Suprapubic skin (tissue), 4 donors: ENCODE data around the gene FRMD4A. TPM values are rescaled to one million over a fixed set of nuclear protein-coding genes. Genes with fewer than 3 reads are reported as not detected.
A peak's percentile ranks its signal among the peaks of the same experiment; 100 is the strongest.

Source experiments
- DNase-seq, 2 donors: peaks; one replicate each; pipeline ENCODE4 v3.0.0-alpha.2; 2019; ENCODE audit warnings: low spot score in 2 of 2
- H3K27ac ChIP-seq: fragments of 200-600 bp; sonication (generic); one replicate; pipeline ENCODE4 v1.5.1; 2019
- H3K27me3 ChIP-seq: fragments of 200-600 bp; sonication (generic); one replicate; pipeline ENCODE4 v1.5.1; 2019
- H3K36me3 ChIP-seq: fragments of 200-600 bp; sonication (generic); one replicate; pipeline ENCODE4 v1.5.1; 2019
- H3K4me1 ChIP-seq: fragments of 200-600 bp; sonication (generic); one replicate; pipeline ENCODE4 v1.5.1; 2019
- H3K4me3 ChIP-seq: fragments of 200-600 bp; sonication (generic); one replicate; pipeline ENCODE4 v1.5.1; 2019; ENCODE audit warnings: mild to moderate bottlenecking
- H3K9me3 ChIP-seq: fragments of 200-600 bp; sonication (generic); one replicate; pipeline ENCODE4 v1.5.1; 2019
- EP300 ChIP-seq: sonication (generic); formaldehyde crosslinking; IDR thresholded peaks from one replicate; pipeline ENCODE4 v1.6.1; 2017; ENCODE audit warnings: antibody characterized with exemption
- POLR2A ChIP-seq, 2 donors: fragments of 450-650 bp; IDR thresholded peaks; one replicate each; pipeline ENCODE4 v1.6.1; 2017; ENCODE audit warnings: antibody characterized with exemption in 2 of 2, mild to moderate bottlenecking in 2 of 2, moderate library complexity in 2 of 2
- POLR2AphosphoS5 ChIP-seq, 3 donors: sonication (generic); formaldehyde crosslinking; IDR thresholded peaks; one replicate each; pipeline ENCODE4 v1.6.1; 2017; ENCODE audit warnings: antibody characterized with exemption in 3 of 3
- WGBS: methylation state at CpG from one replicate; pipeline ENCODE4 v1.1.5; 2018; 5-methylcytosine and 5-hydroxymethylcytosine counted together
- total RNA-seq, 4 donors: library from RNA; depleted of rRNA; stranded (reverse); fragments of >200 nt; gene quantifications; one replicate each; pipeline ENCODE4 v1.1.0, GENCODE V29; 2016
- TF ChIP-seq, protein P1 (sequence below), 2 donors: fragments of 200-600 bp in 1 of 2; fragments of 450-650 bp in 1 of 2; sonication (generic) in 1 of 2; IDR thresholded peaks; one replicate each; pipeline ENCODE4 v1.5.1; 2016 to 2019; ENCODE audit warnings: antibody characterized with exemption in 2 of 2, mild to moderate bottlenecking in 1 of 2, moderate library complexity in 1 of 2

The FRMD4A gene
- total RNA-seq, 4 donors from 2014 or later: 27.4 to 86.3 (median 58.0) TPM

DNA sequence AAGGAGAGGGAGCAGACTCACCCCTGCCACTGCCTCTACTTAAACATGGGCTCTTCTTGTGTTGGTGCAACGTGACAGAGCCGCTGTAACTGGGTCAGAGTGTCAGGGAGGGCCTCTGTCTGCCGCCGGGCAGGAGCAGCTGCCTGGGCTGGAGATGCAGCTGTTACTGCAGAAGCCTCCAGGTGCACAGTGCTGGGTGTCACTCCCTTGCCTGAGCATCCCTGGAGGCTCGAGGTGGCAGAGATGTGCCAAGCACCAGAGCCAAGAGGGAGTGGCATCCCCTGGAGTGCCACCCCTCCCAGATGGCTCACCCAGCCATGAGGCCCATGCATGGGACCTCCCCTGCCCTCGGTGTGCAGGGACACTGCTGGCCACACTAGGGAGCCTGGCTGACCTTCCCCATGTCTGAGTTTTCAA, 598.3 kb downstream of the FRMD4A start:
- WGBS: 10% methylated on average over 2 of the region's 6 CpGs

DNA sequence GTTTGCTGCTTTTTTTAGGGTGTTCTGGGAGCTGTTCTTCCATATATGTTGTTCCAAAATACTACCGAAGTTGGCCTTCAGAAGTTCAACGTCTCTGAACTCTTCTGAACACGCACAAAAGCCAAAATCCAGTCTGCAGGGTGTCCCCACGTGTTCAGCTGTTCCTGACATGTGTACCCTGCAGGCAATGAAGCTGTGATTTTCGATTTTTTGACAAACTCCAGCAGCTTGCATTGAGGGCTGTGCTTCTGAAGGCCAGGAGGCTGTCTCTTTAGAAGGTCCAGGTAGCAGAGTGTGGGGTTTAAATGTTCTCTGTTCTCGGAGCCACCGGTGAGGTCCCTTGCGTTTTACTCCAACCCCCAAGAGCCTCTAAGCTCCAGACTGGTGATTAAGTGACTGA, 598.9 kb downstream of the FRMD4A start:
- H3K4me3 ChIP-seq: no peak overlapping the region
- no peaks in the 10 kb centered on the region for H3K9me3 ChIP-seq
- DNase-seq: no peak
- H3K36me3 ChIP-seq: peaks cover 6% of the 10 kb centered on the region
- no peaks in the 10 kb centered on the region for H3K27me3 ChIP-seq
- H3K27ac ChIP-seq: peak overlapping the region; percentile 45
- H3K4me1 ChIP-seq: peaks cover 12% of the 10 kb centered on the region
- WGBS: 59% methylated on average over 8 of the region's 8 CpGs
- no peak for TF ChIP-seq POLR2AphosphoS5 (IDR thresholded peaks at IDR 0.05)
- TF ChIP-seq, protein P1, sequence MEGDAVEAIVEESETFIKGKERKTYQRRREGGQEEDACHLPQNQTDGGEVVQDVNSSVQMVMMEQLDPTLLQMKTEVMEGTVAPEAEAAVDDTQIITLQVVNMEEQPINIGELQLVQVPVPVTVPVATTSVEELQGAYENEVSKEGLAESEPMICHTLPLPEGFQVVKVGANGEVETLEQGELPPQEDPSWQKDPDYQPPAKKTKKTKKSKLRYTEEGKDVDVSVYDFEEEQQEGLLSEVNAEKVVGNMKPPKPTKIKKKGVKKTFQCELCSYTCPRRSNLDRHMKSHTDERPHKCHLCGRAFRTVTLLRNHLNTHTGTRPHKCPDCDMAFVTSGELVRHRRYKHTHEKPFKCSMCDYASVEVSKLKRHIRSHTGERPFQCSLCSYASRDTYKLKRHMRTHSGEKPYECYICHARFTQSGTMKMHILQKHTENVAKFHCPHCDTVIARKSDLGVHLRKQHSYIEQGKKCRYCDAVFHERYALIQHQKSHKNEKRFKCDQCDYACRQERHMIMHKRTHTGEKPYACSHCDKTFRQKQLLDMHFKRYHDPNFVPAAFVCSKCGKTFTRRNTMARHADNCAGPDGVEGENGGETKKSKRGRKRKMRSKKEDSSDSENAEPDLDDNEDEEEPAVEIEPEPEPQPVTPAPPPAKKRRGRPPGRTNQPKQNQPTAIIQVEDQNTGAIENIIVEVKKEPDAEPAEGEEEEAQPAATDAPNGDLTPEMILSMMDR (IDR thresholded peaks at IDR 0.05): no peak
- no peak for TF ChIP-seq POLR2A (IDR thresholded peaks at IDR 0.05)
- no peak for TF ChIP-seq EP300

More for the DNA sequence above, 598.3 kb downstream of the FRMD4A start:
- H3K4me3 ChIP-seq: no peak overlapping the region
- H3K36me3 ChIP-seq: peaks cover 6% of the 10 kb centered on the region
- H3K9me3 ChIP-seq: no peaks in the 10 kb centered on the region
- no peaks in the 10 kb centered on the region for H3K27me3 ChIP-seq
- DNase-seq: no peak
- TF ChIP-seq POLR2AphosphoS5 (IDR thresholded peaks at IDR 0.05): no peak
- no peak for TF ChIP-seq POLR2A (IDR thresholded peaks at IDR 0.05)
- TF ChIP-seq, protein P1 (IDR thresholded peaks at IDR 0.05): no peak
- TF ChIP-seq EP300: no peak
- H3K27ac ChIP-seq: no peak overlapping the region
- H3K4me1 ChIP-seq: peaks cover 12% of the 10 kb centered on the region

DNA sequence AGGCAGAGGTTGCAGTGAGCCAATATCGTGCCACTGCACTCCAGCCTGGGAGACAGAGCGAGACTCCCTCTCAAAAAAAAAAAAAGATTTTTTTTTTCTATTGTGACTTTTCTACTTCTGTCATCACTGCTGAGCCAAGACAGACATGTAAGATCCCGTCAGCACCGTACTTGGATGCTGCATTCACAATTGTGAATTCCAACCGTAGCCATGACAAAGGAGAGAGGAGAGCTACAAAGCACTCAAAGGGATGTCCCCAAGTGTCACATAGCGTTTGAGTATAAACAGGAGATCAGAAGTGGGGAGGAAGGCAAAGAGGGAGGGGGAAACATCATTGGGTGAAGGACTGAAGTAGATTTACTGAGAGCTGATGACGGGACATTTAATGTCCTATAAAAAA, 599.8 kb downstream of the FRMD4A start:
- 65% methylated on average over 7 of the region's 7 CpGs for WGBS
- DNase-seq: no peak

DNA sequence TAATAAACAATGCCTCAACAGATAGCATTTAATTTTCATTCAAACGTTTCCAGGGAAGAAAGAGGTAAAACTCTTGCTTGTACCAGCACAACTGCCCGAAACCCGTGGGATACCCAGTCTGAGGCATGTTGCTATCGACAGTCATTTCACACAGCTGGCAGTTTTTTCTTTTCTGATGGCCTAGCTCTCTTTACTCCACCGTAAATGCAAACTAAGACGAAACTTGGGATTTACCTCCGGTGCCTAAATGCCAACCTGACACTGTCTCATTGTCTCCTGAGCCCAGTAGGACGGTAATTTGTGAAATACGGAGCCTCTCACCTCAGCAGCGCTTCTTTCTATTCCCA, 600.4 kb downstream of the FRMD4A start:
- H3K4me1 ChIP-seq: peaks cover 12% of the 10 kb centered on the region
- H3K27me3 ChIP-seq: no peaks in the 10 kb centered on the region
- TF ChIP-seq POLR2A (IDR thresholded peaks at IDR 0.05) (no peak), POLR2AphosphoS5 (IDR thresholded peaks at IDR 0.05) (no peak), EP300 (no peak)
- TF ChIP-seq, protein P1 (IDR thresholded peaks at IDR 0.05): no peak
- no peak for DNase-seq
- 75% methylated on average over 10 of the region's 10 CpGs for WGBS
- no peaks in the 10 kb centered on the region for H3K9me3 ChIP-seq
- H3K4me3 ChIP-seq: no peak overlapping the region
- no peak overlapping the region for H3K27ac ChIP-seq
- H3K36me3 ChIP-seq: peaks cover 6% of the 10 kb centered on the region

More for the DNA sequence above, 599.8 kb downstream of the FRMD4A start:
- Histone ChIP-seq H3K27ac (no peak overlapping the region), H3K9me3 (no peaks in the 10 kb centered on the region), H3K4me1 (peaks cover 12% of the 10 kb centered on the region), H3K4me3 (no peak overlapping the region), H3K36me3 (peaks cover 6% of the 10 kb centered on the region), H3K27me3 (no peaks in the 10 kb centered on the region)
- TF ChIP-seq POLR2AphosphoS5 (IDR thresholded peaks at IDR 0.05) (no peak), POLR2A (IDR thresholded peaks at IDR 0.05) (no peak), EP300 (no peak)
- TF ChIP-seq, protein P1 (IDR thresholded peaks at IDR 0.05): no peak

DNA sequence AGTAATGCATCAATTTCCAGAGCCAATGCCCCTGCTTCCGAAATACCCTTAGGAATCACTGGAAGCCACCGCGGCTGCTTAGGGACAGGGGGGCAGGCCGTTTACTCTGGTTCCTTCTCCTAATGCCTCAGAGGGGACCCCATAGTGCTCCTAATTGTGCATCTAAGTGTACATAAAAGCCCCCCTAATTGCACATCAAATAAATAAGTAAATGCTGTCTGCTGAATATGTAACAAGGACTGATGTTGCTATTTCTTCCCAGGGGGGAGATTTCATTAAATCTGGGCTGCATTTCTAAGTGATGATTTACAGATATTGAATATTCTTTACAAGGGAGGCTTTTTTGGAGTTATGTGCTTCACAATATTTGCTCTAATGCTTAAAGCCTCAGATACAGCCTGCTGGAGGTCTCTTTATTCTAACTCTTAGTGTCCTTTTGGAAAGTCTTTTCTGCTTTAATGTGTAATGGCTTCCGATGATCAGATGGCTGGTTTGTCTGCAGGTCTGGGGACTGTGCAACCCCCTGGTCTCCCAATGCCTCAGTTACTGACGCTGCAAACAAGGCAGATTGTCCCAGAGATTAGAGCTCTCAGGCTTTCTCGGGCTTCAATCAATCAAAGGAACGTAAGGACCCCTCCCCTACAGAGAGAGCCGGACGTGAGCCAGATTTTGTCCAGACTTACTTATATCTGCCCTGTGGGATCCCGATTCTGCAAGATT, 601.0 kb downstream of the FRMD4A start:
- DNase-seq: no peak
- H3K27me3 ChIP-seq: no peaks in the 10 kb centered on the region
- H3K4me1 ChIP-seq: peaks cover 12% of the 10 kb centered on the region
- H3K36me3 ChIP-seq: peaks cover 6% of the 10 kb centered on the region
- H3K4me3 ChIP-seq: no peak overlapping the region
- TF ChIP-seq EP300: no peak
- TF ChIP-seq, protein P1 (IDR thresholded peaks at IDR 0.05): no peak
- TF ChIP-seq POLR2AphosphoS5 (IDR thresholded peaks at IDR 0.05): no peak
- no peak for TF ChIP-seq POLR2A (IDR thresholded peaks at IDR 0.05)
- no peak overlapping the region for H3K27ac ChIP-seq
- H3K9me3 ChIP-seq: no peaks in the 10 kb centered on the region
- whole genome bisulfite sequencing: 74% methylated on average over 11 of the region's 11 CpGs
